Stimulated activated CD8-positive, alpha-beta memory T cell treated with anti-CD3 and anti-CD28 coated beads, Interleukin-12 subunit alpha, Interleukin-12 subunit beta, amount 100 ng/mL, for 24 hours (primary cell): Measurements from ENCODE around the gene SPRR2D.
"Not testable (repeated sequence)": the region's sequence is repeated elsewhere in the genome, so short reads cannot be mapped to it uniquely, and the experiment has no call there.

Experiments
- DNase-seq: peaks from one replicate; pipeline ENCODE4 v3.0.0-alpha.2; 2020; ENCODE audit errors: extremely low read depth

The SPRR2D gene

DNA sequence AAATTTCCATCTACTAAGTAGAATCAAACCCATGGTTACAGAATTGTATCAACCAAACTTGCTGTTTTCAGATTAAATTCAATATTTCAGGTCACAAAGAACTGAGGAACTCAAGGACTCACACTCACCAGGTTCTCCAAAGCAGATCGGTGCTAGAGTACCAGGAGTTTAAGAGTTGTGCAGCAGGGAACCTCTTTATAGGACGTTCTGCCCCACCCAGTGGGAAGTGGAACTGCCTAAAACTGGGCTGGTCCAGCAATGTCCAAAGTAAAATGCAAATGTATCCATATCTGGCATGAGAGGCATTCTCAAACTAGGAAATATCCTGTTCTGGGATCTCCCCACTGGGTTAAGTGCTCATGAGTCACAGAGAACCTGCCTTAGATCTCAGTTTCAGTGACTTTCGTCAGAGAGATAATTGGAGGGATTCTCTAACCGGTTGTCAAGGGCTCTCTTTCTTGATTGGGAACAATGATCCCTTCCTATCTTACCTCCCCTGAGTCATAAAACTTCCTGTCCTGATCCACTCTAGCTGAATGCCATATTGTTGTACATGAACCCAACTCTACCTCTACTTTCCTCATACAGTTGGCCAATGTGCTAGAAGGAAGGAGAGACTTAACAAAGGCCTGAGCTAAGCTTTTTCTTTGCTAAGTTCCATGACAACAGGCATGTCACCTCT is at the start of gene SPRR2D:
Gene SPRR2D, minus strand, starts transcription at position 171 of the 682 bp plus-strand sequence. CDS start 774 bp downstream, outside the sequence.
- no peak for DNase-seq

DNA sequence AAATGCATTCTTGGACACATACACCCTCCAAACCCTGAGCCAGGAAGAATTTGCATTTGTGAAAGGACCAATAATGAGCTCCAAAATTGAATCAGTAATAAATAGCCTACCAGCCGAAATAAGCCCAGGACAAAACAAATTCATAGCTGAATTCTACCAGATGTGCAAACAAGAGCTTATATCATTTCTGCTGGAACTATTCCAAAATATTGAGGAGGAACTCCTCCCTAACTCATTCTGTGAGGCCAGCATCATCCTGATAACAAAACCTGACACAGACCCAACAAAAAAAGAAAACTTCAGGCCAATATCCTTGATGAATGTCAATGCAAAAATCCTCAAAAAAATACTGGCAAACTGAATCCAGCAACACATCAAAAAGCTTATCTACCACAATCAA is 46.7 kb upstream of the SPRR2D start:
- DNase-seq: no peak

DNA sequence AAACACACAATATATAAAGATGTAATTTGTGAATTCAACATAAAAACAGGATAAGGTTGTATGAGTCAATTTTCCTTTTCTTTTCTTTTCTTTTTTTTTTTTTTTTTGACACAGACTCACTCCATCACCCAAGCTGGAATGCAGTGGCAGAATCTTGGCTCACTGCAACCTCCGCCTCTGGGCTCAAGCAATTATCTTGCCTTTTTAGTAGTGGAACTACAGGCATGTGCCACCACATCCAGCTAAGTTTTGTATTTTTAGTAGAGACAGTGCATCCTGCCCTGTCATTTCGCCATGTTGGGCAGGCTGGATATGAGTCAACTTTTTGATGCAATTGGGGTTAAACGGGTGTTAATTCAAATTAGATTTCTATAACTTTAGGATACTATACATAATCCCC is 40.8 kb upstream of the SPRR2D start:
- no peak for DNase-seq

DNA sequence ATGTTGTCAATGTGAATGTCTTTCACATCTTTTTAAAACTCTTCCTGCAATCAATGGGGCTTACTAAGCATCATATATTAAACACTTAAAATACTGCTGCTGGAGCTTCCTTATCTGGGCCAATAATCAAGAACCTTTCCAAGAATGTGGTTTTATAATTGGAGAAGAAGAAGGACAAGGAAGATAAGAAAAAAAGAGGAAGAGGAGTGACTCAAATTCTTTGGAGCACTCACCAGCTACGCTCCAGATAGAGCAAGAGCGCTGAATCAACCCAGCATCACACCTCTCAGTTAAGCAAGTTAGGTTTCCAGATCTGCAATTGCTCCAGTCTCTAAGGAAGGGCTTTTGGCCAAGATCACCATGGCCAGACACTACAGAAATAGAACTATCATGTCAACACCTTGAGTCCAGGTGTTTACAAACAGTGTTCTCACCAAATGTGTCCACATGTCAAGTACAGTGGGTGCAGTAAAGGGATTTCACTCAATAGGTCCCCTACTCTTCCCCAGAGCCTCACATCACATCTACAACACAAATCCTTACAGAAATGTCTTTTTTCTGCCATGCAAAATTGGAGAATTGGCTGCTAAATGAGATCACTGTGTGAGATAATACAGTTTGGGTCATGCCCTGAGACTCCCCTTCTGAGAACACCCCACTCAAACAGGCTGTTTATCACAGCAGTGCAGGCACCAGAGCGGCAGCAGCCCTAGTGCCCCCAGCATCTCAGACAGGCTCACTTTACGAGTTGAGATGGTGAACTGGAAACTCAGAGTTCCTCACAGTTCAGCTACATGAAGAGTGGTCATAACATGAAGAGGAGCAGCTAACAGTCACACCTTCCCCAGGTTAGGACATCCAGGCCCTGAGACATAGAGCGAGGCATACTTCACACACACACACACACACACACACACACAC is 32.1 kb upstream of the SPRR2D start:
- DNase-seq: no peak

DNA sequence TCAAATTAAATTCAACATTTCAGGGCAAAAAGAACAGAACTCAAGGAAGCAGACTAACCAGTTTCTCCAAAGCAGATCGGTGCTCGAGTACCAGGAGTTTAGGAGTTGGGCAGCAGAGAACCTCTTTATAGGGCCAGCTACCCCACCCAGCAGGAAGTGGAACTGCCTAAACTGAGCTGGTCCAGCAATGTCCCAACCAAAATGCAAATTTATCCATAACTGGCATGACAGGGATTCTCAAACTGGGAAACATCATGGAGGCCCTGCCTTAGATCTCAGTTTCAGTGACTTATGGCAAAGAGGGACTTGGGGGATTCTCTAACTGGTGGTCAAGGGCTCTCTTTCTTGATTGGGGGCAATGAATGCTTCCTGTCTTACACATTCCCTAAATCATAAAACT is 30.6 kb upstream of the SPRR2D start, which contains the start of gene SPRR2B:
Gene SPRR2B, minus strand, starts transcription at position 101 of the 400 bp plus-strand sequence. CDS start 772 bp downstream, outside the sequence.
- DNase-seq: no peak

DNA sequence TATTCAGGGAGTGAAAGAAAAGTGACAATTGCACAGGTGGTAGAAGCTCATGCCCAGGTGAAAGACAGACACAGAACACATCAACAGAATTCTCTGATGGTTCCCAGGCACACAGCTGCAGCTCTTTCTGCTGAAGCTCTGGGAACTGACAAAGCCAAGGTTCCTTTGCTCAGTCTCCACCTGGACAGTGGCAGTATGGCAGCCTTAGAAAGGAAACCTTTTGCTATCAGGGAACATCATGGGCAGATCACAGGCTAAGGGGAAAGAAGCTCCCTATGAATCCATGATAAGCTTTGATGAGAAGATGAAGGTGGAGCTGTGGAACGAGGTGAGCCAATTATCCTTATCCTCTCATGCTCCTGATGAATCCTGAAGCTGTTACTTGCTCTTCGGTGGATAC is 29.3 kb upstream of the SPRR2D start:
- DNase-seq: no peak

DNA sequence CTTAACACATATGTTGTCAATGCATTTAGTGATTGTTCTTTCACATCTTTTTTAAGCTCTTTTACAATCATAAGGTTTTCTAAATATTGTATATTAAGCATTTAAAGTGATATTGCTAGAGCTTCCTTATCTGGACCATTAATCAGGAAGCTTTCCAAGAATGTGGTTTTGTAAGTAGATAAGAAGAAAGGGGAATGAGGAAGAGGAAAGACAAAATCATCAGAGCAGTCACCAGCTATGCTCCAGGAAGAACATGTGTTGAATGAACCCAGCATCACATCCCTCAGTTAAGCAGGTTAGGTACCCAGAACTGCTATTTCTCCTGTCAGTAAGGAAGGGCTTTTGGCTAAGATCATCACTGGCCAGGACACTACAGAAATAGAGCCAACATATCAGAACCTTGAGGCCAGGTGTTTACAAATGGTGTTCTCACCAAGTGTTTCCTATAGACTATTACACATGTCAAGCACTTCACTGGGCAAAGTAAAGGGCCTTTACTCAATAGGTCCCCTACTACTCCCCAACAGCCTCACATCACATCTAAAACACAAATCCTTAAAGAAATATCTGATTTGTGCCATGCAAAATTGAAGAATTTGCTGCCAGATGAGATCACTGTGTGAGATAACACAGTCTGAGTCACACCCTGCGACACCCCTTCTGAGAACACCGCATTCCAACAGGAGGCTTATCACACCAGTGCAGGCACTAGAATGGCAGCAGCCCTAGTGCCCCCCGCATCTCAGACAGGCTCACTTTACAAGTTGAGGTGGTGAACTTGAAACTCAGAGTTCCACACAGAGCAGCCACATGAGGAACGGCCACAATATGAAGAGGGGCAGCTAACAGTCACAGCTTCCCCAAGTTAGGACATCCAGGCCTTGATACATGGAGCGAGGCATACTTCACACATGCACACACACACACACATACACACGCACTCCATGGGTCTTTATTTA is 18.2 kb upstream of the SPRR2D start:
- no peak for DNase-seq

DNA sequence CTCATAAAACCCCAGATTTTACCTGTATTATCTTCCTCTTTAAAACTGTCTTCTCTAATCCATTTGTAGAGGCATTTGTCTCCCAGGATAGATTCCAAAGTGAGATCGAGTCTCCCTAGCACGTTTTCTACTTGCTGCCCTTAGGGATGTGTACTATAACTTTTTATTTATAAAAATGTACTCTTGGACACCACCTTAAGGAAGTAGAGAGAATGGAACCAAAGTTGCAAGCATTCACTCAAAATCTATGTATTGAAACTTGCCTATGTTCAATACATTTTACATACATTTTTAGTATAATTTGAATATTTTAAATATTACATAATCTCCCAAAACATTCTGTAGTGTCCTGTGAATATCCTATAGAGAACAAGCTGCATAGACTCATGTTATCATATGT is 17.2 kb upstream of the SPRR2D start:
- DNase-seq: no peak

DNA sequence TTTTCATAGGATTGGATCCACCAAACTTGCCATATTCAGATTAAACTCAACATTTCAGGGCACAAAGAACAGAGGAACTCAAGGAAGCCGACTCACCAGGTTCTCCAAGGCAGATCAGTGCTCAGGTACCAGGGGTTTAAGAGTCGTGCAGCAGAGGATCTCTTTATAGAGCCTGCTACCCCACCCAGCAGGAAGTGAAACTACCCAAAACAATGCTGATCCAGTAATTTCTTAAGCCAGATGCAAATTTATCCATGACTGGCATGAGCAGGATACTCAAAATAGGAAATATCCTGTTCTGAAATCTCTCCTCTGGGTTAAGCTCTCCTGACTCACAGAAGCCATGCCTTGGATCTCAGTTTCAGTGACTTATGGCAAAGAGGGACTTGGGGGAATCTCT is 16.5 kb upstream of the SPRR2D start, which contains the start of gene SPRR2A:
Gene SPRR2A, minus strand, starts transcription at position 138 of the 400 bp plus-strand sequence. CDS start 777 bp downstream, outside the sequence.
- no peak for DNase-seq

DNA sequence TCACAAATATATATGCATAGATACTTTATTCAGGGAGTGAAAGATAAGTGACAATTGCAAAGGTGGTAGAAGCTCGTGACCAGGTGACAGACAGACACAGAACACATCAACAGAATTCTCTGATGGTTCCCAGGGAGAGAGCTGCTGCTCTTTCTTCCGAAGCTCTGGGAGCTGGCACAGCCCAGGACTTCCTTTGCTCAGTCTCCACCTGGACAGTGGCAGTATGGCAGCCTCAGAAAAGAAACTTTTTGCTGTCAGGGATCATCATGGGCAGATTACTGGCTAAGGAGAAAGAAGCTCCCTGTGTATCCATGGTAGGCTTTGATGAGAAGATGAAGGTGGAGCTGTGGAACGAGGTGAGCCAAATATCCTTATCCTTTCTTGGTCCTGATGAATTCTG is 15.2 kb upstream of the SPRR2D start:
- not testable (repeated sequence) for DNase-seq

DNA sequence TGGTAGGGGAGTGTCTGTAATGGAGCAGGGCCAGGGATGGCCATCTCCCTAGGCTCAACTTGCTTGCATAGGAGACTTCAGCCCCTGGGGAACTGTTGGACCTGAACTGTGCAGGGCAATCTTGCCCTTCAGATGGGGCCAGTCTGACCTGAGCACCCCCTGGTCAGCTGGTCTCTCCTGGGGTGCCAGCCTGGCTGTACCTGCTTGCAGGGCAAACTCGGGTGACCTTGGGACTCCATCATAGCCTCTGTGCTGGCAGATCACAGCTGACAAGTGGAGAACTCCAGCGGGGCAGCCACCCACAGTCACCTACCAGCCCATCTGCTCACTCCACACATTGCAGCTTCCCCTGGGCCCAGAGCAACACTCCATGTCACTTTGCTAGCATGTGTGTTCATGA is 8.3 kb upstream of the SPRR2D start:
- DNase-seq: no peak

DNA sequence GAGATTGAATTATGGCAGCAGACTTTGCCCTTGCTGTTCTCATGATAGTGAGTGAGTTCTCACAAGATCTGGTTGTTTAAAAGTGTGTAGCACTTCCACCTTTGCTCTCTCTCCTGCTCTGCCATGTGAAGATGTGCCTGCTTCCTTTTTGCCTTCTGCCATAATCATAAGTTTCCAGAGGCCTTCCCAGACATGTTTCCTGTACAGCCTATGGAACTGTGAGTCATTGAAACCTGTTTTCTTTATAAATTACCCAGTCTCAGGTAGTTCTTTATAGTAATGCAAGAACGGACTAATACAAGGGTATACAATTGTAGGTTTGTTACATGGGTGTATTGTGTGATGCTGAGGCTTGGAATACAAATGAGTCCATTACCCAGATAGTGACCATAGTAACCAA is 5.7 kb downstream of the SPRR2D start:
- no peak for DNase-seq

DNA sequence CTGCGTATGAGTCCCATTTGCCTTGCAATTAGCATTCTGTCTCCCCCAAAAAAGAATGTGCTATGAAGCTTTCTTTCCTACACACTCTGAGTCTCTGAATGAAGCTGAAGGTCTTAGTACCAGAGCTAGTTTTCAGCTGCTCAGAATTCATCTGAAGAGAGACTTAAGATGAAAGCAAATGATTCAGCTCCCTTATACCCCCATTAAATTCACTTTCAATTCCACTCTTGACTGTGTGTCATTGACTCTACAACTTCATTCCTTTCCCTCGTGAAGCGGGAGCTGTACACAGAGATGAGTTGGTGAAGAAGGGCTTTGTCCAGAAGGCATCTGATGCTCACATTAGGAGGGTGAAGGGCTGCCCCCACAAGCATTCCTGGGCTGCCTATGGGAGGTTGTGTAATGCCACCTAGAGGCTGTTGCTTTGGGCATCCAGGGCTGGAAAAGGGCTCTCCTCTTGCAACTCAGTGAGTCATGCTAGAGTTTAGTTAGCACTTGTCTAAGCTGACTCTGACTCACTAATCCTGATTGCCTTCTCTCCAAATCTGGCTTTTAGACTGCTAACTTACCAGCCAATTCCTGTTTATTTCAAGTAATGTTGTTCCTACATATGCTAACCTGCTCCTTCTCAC is 8.1 kb downstream of the SPRR2D start:
- DNase-seq: no peak

DNA sequence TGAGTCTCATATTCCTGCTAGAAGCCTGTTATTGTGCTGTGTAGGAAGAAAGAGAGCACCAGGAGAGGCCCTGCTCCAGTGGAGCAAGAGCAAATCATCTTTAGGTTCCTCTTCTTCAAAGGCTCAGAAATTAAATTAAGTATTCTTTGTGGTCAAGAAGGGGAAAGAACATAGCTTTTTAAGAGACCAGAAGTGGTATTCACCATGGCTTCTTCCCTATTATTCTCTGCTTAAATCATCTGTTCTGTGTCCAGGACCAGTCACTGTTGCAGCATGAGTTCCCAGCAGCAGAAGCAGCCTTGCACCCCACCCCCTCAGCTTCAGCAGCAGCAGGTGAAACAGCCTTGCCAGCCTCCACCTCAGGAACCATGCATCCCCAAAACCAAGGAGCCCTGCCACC is 8.8 kb downstream of the SPRR2D start:
- no peak for DNase-seq

DNA sequence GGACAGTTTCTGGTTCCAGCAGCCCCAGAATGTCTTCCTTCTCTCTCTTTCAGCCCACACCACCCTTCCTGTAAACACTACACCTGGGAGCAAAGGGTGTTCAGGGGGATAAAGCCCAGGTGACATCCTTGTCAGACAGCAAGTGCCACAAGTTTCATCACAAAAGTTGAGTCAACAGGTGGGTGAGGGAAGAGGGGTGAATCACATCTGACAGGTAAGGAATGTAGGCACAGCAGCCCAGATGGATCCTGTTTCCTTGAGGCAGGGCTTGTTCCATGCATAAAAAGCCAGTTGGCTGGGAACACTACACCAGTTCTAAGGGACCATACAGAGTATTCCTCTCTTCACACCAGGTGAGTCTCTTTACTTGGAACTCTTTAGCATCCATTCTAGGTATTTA is 10.0 kb downstream of the SPRR2D start, which contains the start of gene SPRR1B:
Gene SPRR1B, plus strand, starts transcription at position 309 of the 400 bp plus-strand sequence. CDS start 1,143 bp downstream, outside the sequence.
- no peak for DNase-seq

DNA sequence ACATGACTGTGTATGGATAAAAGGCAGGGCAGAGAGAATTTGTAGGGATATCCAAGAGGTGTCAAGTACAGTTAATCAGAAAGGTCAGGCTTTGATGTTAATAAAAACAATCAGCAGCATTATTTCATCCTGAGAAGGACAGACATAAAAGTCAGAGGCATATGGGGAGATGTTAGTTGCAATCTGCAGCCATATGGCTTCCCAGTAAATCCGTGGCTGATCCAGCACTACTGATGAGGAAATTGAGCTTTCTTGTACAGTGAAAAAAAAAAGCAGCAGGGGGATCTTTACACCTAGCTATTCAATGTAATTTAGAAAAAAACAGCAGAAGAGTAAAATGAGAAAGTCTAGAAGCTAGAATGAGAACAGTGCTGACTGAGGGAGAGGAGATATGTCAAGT is 12.2 kb downstream of the SPRR2D start:
- DNase-seq: no peak

DNA sequence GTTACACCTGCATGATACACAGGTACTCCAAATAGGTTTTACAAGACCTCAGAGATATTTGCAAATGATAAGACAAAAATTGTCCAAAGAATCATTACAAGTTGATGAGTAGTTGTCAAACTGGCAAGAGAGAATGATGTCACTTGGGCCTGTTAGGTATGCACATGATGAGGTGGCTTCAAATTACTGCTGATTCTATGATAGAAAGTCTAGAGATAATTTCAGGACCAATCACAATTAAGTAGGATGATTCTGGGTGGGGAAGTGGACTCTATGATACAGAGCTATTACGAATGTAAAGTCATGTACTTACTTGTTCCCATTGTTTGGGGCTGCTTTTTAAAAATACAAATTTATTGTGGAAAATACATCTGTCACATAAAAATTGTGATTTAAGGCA is 15.1 kb downstream of the SPRR2D start:
- no peak for DNase-seq

DNA sequence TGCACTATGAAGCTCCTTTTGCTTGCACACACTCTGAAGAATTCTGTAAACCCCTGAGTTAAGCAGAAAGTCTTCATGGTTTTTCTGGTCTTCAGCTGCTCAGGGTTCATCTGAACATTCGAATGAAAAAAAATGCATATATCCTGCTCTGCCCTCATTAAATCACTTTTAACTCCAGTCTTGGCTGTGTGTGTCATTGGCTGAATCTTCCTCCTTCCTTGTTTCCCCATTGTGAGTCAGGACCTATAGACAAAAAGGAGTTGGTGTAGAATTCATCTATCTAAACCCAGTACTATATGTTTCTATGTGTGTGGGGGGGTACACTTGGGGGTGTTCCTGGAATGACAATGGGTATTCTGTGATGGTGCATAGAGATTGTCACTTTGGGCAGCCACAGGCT is 16.5 kb downstream of the SPRR2D start:
- no peak for DNase-seq

DNA sequence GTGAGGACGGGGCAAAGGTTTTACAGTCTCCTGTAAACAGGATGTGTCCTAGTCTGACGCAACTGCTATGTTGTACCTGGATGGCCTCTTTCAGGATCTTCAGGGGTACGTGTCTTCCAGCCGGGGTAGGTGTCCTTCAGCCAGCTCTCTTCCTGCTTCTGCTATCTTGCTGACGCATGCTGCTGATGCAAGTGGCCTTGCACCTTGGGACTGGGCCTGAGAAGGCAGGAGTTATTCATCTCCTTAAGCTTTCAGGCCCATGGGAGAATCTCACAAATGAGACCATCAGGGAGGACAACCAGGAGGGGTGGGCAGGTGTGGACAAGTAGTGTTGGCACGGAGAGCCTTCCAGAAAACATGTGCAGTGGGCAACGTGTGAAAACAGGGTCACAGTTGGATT is 17.8 kb downstream of the SPRR2D start:
- no peak for DNase-seq

DNA sequence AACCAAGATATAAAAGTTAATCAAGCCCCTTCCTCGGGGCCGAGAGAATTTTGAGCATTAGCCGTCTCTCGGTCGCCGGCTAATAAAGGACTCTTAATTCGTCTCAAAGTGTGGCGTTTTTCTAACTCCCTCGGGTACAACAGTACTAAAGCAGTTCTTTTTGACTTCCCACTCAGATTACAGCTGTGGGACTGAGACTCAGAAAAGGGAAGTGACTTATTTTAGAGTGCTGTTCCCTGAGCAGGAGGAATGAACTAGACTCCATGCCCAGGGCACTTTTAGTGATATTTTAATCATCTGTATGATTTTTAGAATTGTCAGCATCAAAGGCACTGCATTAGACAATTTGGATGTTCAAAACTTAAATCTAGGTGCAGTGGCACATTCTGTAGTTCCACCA is 18.6 kb downstream of the SPRR2D start:
- not testable (repeated sequence) for DNase-seq

DNA sequence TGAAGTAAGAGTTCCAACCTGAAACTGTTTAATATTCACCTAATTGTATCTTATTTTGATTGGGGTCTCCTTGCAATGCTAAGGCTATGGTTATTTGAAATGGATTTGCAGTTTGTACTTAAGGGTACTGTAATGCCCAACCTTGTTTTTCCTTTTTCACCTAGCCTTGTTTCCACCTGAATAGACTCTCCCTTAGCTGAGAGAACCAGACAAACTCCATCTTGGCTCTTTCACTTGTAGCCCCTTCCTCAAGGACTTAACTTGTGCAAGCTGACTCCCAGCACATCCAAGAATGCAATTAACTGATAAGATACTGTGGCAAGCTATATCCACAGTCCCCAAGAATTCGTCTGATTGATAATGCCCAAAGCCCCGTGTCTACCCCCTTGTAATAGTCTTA is 19.1 kb downstream of the SPRR2D start:
- not testable (repeated sequence) for DNase-seq
